ENCODE data around the gene FTCDNL1.

DNA sequence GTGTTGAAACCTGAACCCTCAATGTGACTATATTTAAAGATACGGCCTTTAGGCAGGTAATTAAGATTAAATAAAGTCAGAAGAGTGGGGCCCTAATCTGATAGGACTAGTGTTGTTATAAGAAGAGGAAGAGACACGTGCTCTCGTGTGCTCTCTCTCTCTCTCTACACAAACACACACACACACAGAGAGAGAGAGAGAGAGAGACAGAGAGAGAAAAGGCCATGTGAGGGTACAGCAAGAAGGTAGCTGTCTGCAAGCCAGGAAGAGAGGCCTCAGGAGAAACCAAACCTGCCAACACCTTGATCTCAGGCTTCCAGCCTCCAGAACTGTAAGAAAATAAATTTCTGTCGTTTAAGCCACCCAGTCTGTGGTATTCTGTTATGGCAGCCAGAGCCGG is 106.7 kb downstream of the FTCDNL1 start:
- TF ChIP-seq, protein P1, sequence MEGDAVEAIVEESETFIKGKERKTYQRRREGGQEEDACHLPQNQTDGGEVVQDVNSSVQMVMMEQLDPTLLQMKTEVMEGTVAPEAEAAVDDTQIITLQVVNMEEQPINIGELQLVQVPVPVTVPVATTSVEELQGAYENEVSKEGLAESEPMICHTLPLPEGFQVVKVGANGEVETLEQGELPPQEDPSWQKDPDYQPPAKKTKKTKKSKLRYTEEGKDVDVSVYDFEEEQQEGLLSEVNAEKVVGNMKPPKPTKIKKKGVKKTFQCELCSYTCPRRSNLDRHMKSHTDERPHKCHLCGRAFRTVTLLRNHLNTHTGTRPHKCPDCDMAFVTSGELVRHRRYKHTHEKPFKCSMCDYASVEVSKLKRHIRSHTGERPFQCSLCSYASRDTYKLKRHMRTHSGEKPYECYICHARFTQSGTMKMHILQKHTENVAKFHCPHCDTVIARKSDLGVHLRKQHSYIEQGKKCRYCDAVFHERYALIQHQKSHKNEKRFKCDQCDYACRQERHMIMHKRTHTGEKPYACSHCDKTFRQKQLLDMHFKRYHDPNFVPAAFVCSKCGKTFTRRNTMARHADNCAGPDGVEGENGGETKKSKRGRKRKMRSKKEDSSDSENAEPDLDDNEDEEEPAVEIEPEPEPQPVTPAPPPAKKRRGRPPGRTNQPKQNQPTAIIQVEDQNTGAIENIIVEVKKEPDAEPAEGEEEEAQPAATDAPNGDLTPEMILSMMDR (IDR thresholded peaks at IDR 0.05; ENCODE audit: borderline replicate concordance, extremely low read depth, low read length, poor library complexity, severe bottlenecking) = no peak
- TF ChIP-seq EZH2 (IDR thresholded peaks at IDR 0.05; ENCODE audit: borderline replicate concordance, low read depth, low read length, severe bottlenecking) = no peak

All from DND-41 (cell line).